ENCODE data around the gene CACNA1I.

DNA sequence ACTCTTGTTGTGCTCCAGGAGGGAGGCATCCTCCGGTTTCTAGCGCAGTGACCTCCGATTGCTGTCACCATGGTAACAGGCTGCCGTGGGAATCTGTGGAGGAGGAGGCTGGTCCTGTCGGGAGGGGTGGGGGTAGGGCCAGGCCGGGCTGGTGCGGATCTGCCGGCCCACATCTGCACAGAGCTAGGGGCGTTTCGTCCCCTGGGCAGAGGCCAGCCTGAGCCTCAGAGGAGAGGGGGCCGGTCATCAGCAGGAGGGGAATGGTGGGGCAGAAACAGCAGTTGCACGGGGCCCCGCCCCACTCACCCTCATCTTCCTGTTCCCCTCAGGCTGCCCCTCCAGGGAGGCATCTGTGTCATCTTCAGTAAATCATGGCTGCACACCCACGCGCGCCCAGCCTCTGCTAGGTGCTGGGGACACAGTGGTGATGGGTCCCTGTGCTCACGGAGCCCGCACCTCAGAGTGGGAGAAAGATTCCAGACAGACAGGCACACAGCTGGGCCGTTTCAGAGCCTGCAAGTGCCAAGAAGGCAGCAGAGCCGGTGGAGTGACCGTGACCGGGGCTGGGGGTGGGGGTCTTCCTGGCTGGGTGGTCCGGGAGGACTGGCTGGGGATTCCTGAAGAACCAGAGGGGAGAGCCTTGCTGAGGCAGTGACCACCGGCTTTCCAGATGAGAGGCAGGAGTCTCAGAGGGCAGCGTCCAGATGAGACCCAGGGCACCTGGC is 120.5 kb downstream of the CACNA1I start:
- TF ChIP-seq, protein P1, sequence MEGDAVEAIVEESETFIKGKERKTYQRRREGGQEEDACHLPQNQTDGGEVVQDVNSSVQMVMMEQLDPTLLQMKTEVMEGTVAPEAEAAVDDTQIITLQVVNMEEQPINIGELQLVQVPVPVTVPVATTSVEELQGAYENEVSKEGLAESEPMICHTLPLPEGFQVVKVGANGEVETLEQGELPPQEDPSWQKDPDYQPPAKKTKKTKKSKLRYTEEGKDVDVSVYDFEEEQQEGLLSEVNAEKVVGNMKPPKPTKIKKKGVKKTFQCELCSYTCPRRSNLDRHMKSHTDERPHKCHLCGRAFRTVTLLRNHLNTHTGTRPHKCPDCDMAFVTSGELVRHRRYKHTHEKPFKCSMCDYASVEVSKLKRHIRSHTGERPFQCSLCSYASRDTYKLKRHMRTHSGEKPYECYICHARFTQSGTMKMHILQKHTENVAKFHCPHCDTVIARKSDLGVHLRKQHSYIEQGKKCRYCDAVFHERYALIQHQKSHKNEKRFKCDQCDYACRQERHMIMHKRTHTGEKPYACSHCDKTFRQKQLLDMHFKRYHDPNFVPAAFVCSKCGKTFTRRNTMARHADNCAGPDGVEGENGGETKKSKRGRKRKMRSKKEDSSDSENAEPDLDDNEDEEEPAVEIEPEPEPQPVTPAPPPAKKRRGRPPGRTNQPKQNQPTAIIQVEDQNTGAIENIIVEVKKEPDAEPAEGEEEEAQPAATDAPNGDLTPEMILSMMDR (IDR thresholded peaks at IDR 0.05) = no peak
- TF ChIP-seq EP300 (IDR thresholded peaks at IDR 0.05) = no peak
